ENCODE data around the gene TUBGCP3. TPM values are rescaled to one million over a fixed set of nuclear protein-coding genes. Genes with fewer than 3 reads are reported as not detected.
A peak's percentile ranks its signal among the peaks of the same experiment; 100 is the strongest.

Gene TUBGCP3
- total and polyA plus RNA-seq, 5 donors = 9.4 to 21.9 (median 18.6) TPM

- H3K27ac ChIP-seq (ENCODE audit: low read length) = no peak overlapping the region
- DNase-seq (no peak), ATAC-seq (no peak)
- H3K4me3 ChIP-seq (ENCODE audit: low read length) = no peak overlapping the region
- WGBS = 77% methylated on average over 20 of the region's 20 CpGs
- no peaks in the 10 kb centered on the region for H3K4me1 ChIP-seq (ENCODE audit: control insufficient read depth, insufficient read depth, low read length)
- no peaks in the 10 kb centered on the region for H3K27me3 ChIP-seq (ENCODE audit: control insufficient read depth, insufficient read depth)
- intact Hi-C loops (cut with DNase I) = no loop called here
- no peaks in the 10 kb centered on the region for H3K9me3 ChIP-seq (ENCODE audit: control insufficient read depth, low read length)
Measured at GRCh38 chr13:112448621-112449544, 139.1 kb downstream of the TUBGCP3 start.

GRCh38 chr13:112447761-112448603, 140.0 kb downstream of the TUBGCP3 start:
- ATAC-seq = no peak
- Histone ChIP-seq H3K4me1 (ENCODE audit: control insufficient read depth, insufficient read depth, low read length) (no peaks in the 10 kb centered on the region), H3K4me3 (ENCODE audit: low read length) (no peak overlapping the region), H3K27ac (ENCODE audit: low read length) (no peak overlapping the region), H3K27me3 (ENCODE audit: control insufficient read depth, insufficient read depth) (no peaks in the 10 kb centered on the region), H3K9me3 (ENCODE audit: control insufficient read depth, low read length) (no peaks in the 10 kb centered on the region)
- peak in 1 of 3 donors; percentile 33 for DNase-seq
- intact Hi-C loops (cut with DNase I) = no loop called here
- 82% methylated on average over 27 of the region's 27 CpGs for WGBS

GRCh38 chr13:112447306-112447705, 140.6 kb downstream of the TUBGCP3 start:
- Histone ChIP-seq H3K4me3 (ENCODE audit: low read length) (no peak overlapping the region), H3K4me1 (ENCODE audit: control insufficient read depth, insufficient read depth, low read length) (no peaks in the 10 kb centered on the region), H3K27ac (ENCODE audit: low read length) (no peak overlapping the region), H3K27me3 (ENCODE audit: control insufficient read depth, insufficient read depth) (no peaks in the 10 kb centered on the region), H3K9me3 (ENCODE audit: control insufficient read depth, low read length) (no peaks in the 10 kb centered on the region)
- ATAC-seq (no peak), DNase-seq (no peak)
- intact Hi-C loops (cut with DNase I) = no loop called here
- 91% methylated on average over 2 of the region's 2 CpGs for WGBS

- intact Hi-C loops (cut with DNase I) = no loop called here
Measured at GRCh38 chr13:112446867-112447266, 141.1 kb downstream of the TUBGCP3 start.

GRCh38 chr13:112446347-112446861, 141.5 kb downstream of the TUBGCP3 start:
- intact Hi-C loops (cut with DNase I) = no loop called here
- no peaks in the 10 kb centered on the region for H3K27me3 ChIP-seq (ENCODE audit: control insufficient read depth, insufficient read depth)
- DNase-seq (no peak), ATAC-seq (no peak)
- no peak overlapping the region for H3K4me3 ChIP-seq (ENCODE audit: low read length)
- 69% methylated on average over 12 of the region's 12 CpGs for WGBS
- no peak overlapping the region for H3K27ac ChIP-seq (ENCODE audit: low read length)
- H3K4me1 ChIP-seq (ENCODE audit: control insufficient read depth, insufficient read depth, low read length) = no peaks in the 10 kb centered on the region
- H3K9me3 ChIP-seq (ENCODE audit: control insufficient read depth, low read length) = no peaks in the 10 kb centered on the region

More at GRCh38 chr13:112446867-112447266, 141.1 kb downstream of the TUBGCP3 start:
- H3K27me3 ChIP-seq (ENCODE audit: control insufficient read depth, insufficient read depth) = no peaks in the 10 kb centered on the region
- 83% methylated on average over 14 of the region's 14 CpGs for WGBS
- ATAC-seq (no peak), DNase-seq (peak in 1 of 3 donors; percentile 48)
- H3K27ac ChIP-seq (ENCODE audit: low read length) = no peak overlapping the region
- H3K4me1 ChIP-seq (ENCODE audit: control insufficient read depth, insufficient read depth, low read length) = no peaks in the 10 kb centered on the region
- H3K9me3 ChIP-seq (ENCODE audit: control insufficient read depth, low read length) = no peaks in the 10 kb centered on the region
- no peak overlapping the region for H3K4me3 ChIP-seq (ENCODE audit: low read length)

- no peak overlapping the region for H3K4me3 ChIP-seq (ENCODE audit: low read length)
- H3K9me3 ChIP-seq (ENCODE audit: control insufficient read depth, low read length) = no peaks in the 10 kb centered on the region
- intact Hi-C loops (cut with DNase I) = loop anchor here in 1 of 4 donors (2.0 kb wide), 1 partner anchor 971 kb away; no protein-coding TSS in a partner anchor
- H3K4me1 ChIP-seq (ENCODE audit: control insufficient read depth, insufficient read depth, low read length) = no peaks in the 10 kb centered on the region
- ATAC-seq (no peak), DNase-seq (peak in 1 of 3 donors; percentile 25)
- H3K27ac ChIP-seq (ENCODE audit: low read length) = no peak overlapping the region
- 67% methylated on average over 31 of the region's 31 CpGs for WGBS
- H3K27me3 ChIP-seq (ENCODE audit: control insufficient read depth, insufficient read depth) = no peaks in the 10 kb centered on the region
Measured at GRCh38 chr13:112445411-112446271, 142.3 kb downstream of the TUBGCP3 start.

GRCh38 chr13:112444416-112445399, 143.2 kb downstream of the TUBGCP3 start:
- no peaks in the 10 kb centered on the region for H3K4me1 ChIP-seq (ENCODE audit: control insufficient read depth, insufficient read depth, low read length)
- no peaks in the 10 kb centered on the region for H3K27me3 ChIP-seq (ENCODE audit: control insufficient read depth, insufficient read depth)
- DNase-seq (peak in 1 of 3 donors; percentile 30), ATAC-seq (no peak)
- 76% methylated on average over 42 of the region's 42 CpGs for WGBS
- H3K9me3 ChIP-seq (ENCODE audit: control insufficient read depth, low read length) = no peaks in the 10 kb centered on the region
- H3K27ac ChIP-seq (ENCODE audit: low read length) = no peak overlapping the region
- intact Hi-C loops (cut with DNase I) = loop anchor here in 2 of 4 donors (2.0 to 5.0 kb wide), 2 partner anchors 967 to 970 kb away; no protein-coding TSS in a partner anchor
- H3K4me3 ChIP-seq (ENCODE audit: low read length) = no peak overlapping the region

GRCh38 chr13:112443995-112444311, 144.0 kb downstream of the TUBGCP3 start:
- 2% methylated on average over 10 of the region's 10 CpGs for WGBS
- Histone ChIP-seq H3K27ac (ENCODE audit: low read length) (no peak overlapping the region), H3K27me3 (ENCODE audit: control insufficient read depth, insufficient read depth) (no peaks in the 10 kb centered on the region), H3K4me3 (ENCODE audit: low read length) (no peak overlapping the region), H3K4me1 (ENCODE audit: control insufficient read depth, insufficient read depth, low read length) (no peaks in the 10 kb centered on the region), H3K9me3 (ENCODE audit: control insufficient read depth, low read length) (no peaks in the 10 kb centered on the region)
- intact Hi-C loops (cut with DNase I) = loop anchor here (1.0 to 5.0 kb wide), 4 partner anchors 967 to 970 kb away; no protein-coding TSS in a partner anchor
- peak; percentile 59 to 75 for ATAC-seq
- peak; percentile 48 to 76 (median 75) for DNase-seq

GRCh38 chr13:112443191-112443994, 144.6 kb downstream of the TUBGCP3 start:
- ATAC-seq = no peak
- no peaks in the 10 kb centered on the region for H3K27me3 ChIP-seq (ENCODE audit: control insufficient read depth, insufficient read depth)
- intact Hi-C loops (cut with DNase I) = loop anchor here in 3 of 4 donors (1.0 to 5.0 kb wide), 3 partner anchors 966 to 969 kb away; no protein-coding TSS in a partner anchor

More at GRCh38 chr13:112443191-112443994, 144.6 kb downstream of the TUBGCP3 start:
- peak in 1 of 3 donors; percentile 52 for DNase-seq
- H3K4me3 ChIP-seq (ENCODE audit: low read length) = no peak overlapping the region
- no peak overlapping the region for H3K27ac ChIP-seq (ENCODE audit: low read length)
- H3K9me3 ChIP-seq (ENCODE audit: control insufficient read depth, low read length) = no peaks in the 10 kb centered on the region
- H3K4me1 ChIP-seq (ENCODE audit: control insufficient read depth, insufficient read depth, low read length) = no peaks in the 10 kb centered on the region
- 22% methylated on average over 31 of the region's 31 CpGs for WGBS
